Liver (tissue), 3 donors: Measurements from ENCODE around the gene TOPAZ1.

ENCODE experiments used
- ATF3 ChIP-seq: IDR thresholded peaks from 2 replicates; pipeline ENCODE4 v1.6.1; 2016; ENCODE audit warnings: antibody characterized with exemption
- CTCF ChIP-seq: fragments of 150-350 bp; IDR thresholded peaks from 2 replicates; pipeline ENCODE4 v1.5.1; 2017; ENCODE audit warnings: improper control_type of control experiment, low read depth, low read length; ENCODE audit not compliant: missing input control
- FOXA1 ChIP-seq: IDR thresholded peaks from 2 replicates; pipeline ENCODE4 v1.6.1; 2016; ENCODE audit warnings: antibody characterized with exemption
- FOXA2 ChIP-seq: IDR thresholded peaks from 2 replicates; pipeline ENCODE4 v1.6.1; 2016; ENCODE audit warnings: antibody characterized with exemption
- HNF4A ChIP-seq, 2 donors: conservative IDR thresholded peaks; 2 replicates each; pipeline ENCODE4 v1.6.1; 2016; ENCODE audit warnings: antibody characterized with exemption in 2 of 2, mild to moderate bottlenecking in 2 of 2
- JUND ChIP-seq, 2 donors: IDR thresholded peaks; 2 replicates each; pipeline ENCODE4 v1.6.1; 2016; ENCODE audit warnings: antibody characterized with exemption in 2 of 2
- RAD21 ChIP-seq, 2 donors: IDR thresholded peaks; 2 replicates each; pipeline ENCODE4 v1.6.1; 2016; ENCODE audit warnings: antibody characterized with exemption in 2 of 2, mild to moderate bottlenecking in 2 of 2
- SP1 ChIP-seq: IDR thresholded peaks from 2 replicates; pipeline ENCODE4 v1.6.1; 2018; ENCODE audit warnings: antibody characterized with exemption, mild to moderate bottlenecking
- TAF1 ChIP-seq: conservative IDR thresholded peaks from 2 replicates; pipeline ENCODE4 v1.6.1; 2016; ENCODE audit warnings: antibody characterized with exemption, mild to moderate bottlenecking
- TF ChIP-seq, protein P1 (sequence below): IDR thresholded peaks from 2 replicates; pipeline ENCODE4 v1.6.1; 2016; ENCODE audit warnings: antibody characterized with exemption, mild to moderate bottlenecking
- donor health status: healthy.
- donor health status: healthy.

DNA sequence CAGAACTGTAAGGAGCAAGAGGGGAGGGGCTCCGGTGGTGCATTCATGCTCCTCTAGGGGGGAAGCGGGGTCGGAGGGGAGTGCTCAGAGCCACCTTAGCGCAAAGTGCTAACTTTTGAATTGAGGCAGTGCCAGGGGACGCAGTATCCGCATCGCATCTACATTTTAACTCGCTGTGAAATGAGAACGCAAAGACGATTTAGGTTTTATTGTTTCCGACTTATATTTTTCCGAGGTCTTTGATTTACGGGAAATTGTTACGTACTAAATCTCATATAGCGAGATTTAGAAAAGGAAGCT, 97.1 kb downstream of the TOPAZ1 start:
- TF ChIP-seq CTCF (no peak), SP1 (no peak), RAD21 (IDR thresholded peaks at IDR 0.05) (peak in 1 of 2 donors; percentile 42), JUND (IDR thresholded peaks at IDR 0.05) (no peak), ATF3 (no peak), TAF1 (peak; percentile 94), FOXA1 (no peak), FOXA2 (no peak), HNF4A (conservative IDR thresholded peaks at IDR 0.05) (peak in 1 of 2 donors; percentile 38)
- TF ChIP-seq, protein P1, sequence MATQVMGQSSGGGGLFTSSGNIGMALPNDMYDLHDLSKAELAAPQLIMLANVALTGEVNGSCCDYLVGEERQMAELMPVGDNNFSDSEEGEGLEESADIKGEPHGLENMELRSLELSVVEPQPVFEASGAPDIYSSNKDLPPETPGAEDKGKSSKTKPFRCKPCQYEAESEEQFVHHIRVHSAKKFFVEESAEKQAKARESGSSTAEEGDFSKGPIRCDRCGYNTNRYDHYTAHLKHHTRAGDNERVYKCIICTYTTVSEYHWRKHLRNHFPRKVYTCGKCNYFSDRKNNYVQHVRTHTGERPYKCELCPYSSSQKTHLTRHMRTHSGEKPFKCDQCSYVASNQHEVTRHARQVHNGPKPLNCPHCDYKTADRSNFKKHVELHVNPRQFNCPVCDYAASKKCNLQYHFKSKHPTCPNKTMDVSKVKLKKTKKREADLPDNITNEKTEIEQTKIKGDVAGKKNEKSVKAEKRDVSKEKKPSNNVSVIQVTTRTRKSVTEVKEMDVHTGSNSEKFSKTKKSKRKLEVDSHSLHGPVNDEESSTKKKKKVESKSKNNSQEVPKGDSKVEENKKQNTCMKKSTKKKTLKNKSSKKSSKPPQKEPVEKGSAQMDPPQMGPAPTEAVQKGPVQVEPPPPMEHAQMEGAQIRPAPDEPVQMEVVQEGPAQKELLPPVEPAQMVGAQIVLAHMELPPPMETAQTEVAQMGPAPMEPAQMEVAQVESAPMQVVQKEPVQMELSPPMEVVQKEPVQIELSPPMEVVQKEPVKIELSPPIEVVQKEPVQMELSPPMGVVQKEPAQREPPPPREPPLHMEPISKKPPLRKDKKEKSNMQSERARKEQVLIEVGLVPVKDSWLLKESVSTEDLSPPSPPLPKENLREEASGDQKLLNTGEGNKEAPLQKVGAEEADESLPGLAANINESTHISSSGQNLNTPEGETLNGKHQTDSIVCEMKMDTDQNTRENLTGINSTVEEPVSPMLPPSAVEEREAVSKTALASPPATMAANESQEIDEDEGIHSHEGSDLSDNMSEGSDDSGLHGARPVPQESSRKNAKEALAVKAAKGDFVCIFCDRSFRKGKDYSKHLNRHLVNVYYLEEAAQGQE, result peak; percentile 90
